NT2/D1 (cell line): Measurements from ENCODE around the gene NHERF2.

Source experiments
- DNase-seq: peaks from one replicate; pipeline ENCODE4 v3.0.0-alpha.2; 2011; ENCODE audit warnings: low read depth, low spot score
- H3K27me3 ChIP-seq: 2 replicates; pipeline ENCODE4 v1.6.0; 2011; ENCODE audit warnings: mild to moderate bottlenecking; ENCODE audit not compliant: insufficient read length, insufficient read depth
- H3K36me3 ChIP-seq: 2 replicates; pipeline ENCODE4 v1.6.1; 2011; ENCODE audit warnings: mild to moderate bottlenecking, low read length, mixed read lengths; ENCODE audit not compliant: insufficient read depth, insufficient read length
- H3K4me1 ChIP-seq: 2 replicates; pipeline ENCODE4 v1.5.1; 2011; ENCODE audit not compliant: insufficient read depth, insufficient read length
- H3K4me3 ChIP-seq: 2 replicates; pipeline ENCODE4 v1.5.1; 2011; ENCODE audit warnings: low read depth; ENCODE audit not compliant: insufficient read length
- H3K9ac ChIP-seq: 2 replicates; pipeline ENCODE4 v1.6.0; 2011; ENCODE audit warnings: low read depth; ENCODE audit not compliant: insufficient read length
- H3K9me3 ChIP-seq: 2 replicates; pipeline ENCODE4 v1.5.1; 2011; ENCODE audit warnings: mild to moderate bottlenecking, low read length; ENCODE audit not compliant: insufficient read depth
- SUZ12 ChIP-seq: IDR thresholded peaks from 2 replicates; pipeline ENCODE4 v1.6.1; 2011; ENCODE audit not compliant: insufficient read length, insufficient read depth; ENCODE audit errors: extremely low read depth
- YY1 ChIP-seq: IDR thresholded peaks from 2 replicates; pipeline ENCODE4 v1.6.1; 2011; ENCODE audit not compliant: insufficient read length, insufficient read depth
- ZNF274 ChIP-seq: IDR thresholded peaks from 2 replicates; pipeline ENCODE4 v1.6.1; 2011; ENCODE audit warnings: mild to moderate bottlenecking, low read depth, low read length

The NHERF2 gene

DNA sequence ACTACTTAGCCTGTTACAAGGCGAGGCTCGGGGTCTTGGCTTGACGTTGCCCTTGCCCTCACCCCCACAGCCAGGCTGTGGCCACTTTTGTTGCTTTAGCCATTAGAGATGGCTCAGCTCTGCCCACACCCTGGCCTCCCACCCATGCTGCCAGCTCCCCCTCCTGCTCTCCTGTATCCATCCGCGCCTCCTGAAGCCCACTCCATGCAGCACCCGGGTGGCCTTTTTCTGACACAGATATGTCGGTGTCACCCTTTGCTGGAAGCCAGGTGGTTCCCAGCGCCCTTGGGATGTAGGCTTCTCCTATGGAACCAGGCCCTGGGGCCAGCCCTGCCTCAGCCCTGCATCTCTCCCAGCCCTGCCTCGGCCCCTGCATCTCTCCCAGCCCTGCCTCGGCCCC, 30.7 kb downstream of the NHERF2 start:
- Histone ChIP-seq H3K4me1 (peaks cover 13% of the 10 kb centered on the region), H3K36me3 (peaks cover 86% of the 10 kb centered on the region), H3K4me3 (no peak overlapping the region)

DNA sequence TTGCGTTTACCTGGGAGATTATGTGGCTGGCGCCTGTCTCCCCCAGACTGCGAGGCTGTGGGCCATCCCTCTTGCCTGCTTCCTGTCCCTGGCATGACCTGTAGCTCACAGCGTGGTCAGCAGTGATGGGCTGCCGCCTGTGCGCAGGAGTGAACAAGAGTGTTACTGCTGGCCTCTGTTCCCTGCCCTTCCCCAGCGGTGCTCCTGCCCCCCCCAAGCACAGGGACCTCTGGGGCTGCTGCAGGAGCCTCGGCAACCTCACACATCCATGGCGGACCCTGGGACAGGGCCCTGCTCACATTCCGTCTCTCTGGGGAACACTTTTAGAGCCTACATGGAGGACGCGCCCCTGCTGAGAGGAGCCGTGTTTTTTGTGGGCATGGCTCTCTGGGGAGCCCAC, 31.7 kb downstream of the NHERF2 start:
- peaks cover 13% of the 10 kb centered on the region for H3K4me1 ChIP-seq
- no peaks in the 10 kb centered on the region for H3K9me3 ChIP-seq
- no peak overlapping the region for H3K9ac ChIP-seq
- H3K4me3 ChIP-seq = no peak overlapping the region
- no peak for DNase-seq
- TF ChIP-seq ZNF274 (no peak), YY1 (no peak), SUZ12 (no peak)
- H3K36me3 ChIP-seq = peaks cover 86% of the 10 kb centered on the region
- H3K27me3 ChIP-seq = no peaks in the 10 kb centered on the region

More for the DNA sequence above, 30.7 kb downstream of the NHERF2 start:
- no peak for DNase-seq
- H3K27me3 ChIP-seq = no peaks in the 10 kb centered on the region
- H3K9me3 ChIP-seq = no peaks in the 10 kb centered on the region
- H3K9ac ChIP-seq = no peak overlapping the region
- TF ChIP-seq ZNF274 (no peak), SUZ12 (no peak), YY1 (no peak)

DNA sequence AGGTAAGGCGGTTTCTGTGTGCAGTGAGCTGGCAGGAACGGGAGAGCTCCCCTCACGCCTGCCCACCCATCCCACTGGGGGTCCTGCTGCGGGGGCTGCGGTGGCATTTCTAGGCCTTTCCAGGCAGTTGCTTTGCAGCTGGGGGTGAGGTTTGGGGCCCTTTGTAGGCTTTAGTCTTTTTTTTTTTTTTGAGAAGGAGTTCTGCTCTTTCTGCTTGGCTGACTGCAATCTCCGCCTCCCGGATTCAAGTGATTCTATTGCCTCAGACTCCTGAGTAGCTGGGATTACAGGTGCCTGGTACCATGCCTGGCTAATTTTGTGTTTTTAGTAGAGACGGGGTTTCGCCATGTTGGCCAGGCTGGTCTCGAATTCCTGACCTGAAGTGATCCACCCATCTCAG, 32.2 kb downstream of the NHERF2 start:
- Histone ChIP-seq H3K4me1 (peaks cover 13% of the 10 kb centered on the region), H3K4me3 (no peak overlapping the region), H3K9me3 (no peaks in the 10 kb centered on the region), H3K36me3 (peaks cover 86% of the 10 kb centered on the region), H3K27me3 (no peaks in the 10 kb centered on the region), H3K9ac (no peak overlapping the region)
- TF ChIP-seq SUZ12 (no peak), YY1 (no peak), ZNF274 (no peak)
- no peak for DNase-seq

DNA sequence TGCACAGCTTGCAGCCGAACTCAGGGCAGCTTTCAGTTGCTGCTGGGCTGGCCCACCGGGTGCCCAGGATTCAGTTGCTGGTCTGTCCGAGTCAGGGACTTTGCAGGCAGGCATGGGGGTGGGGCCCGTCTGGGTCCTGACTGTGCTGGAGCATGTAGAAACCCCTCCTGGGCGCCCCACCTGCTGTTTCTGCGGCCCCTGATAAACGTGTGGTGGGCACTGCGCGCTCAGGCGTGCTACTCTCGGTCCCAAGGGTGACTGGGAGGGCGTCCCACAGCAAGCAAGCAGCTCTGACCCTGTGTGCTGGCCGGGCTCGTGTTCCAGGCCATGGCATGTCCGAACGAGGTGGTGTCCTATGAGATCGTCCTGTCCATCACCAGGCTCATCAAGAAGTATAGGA, 33.6 kb downstream of the NHERF2 start:
- Histone ChIP-seq H3K36me3 (peaks cover 79% of the 10 kb centered on the region), H3K9me3 (no peaks in the 10 kb centered on the region), H3K27me3 (no peaks in the 10 kb centered on the region), H3K4me3 (no peak overlapping the region), H3K9ac (peak overlapping the region; percentile 16), H3K4me1 (peaks cover 13% of the 10 kb centered on the region)
- no peak for TF ChIP-seq SUZ12
- no peak for DNase-seq

DNA sequence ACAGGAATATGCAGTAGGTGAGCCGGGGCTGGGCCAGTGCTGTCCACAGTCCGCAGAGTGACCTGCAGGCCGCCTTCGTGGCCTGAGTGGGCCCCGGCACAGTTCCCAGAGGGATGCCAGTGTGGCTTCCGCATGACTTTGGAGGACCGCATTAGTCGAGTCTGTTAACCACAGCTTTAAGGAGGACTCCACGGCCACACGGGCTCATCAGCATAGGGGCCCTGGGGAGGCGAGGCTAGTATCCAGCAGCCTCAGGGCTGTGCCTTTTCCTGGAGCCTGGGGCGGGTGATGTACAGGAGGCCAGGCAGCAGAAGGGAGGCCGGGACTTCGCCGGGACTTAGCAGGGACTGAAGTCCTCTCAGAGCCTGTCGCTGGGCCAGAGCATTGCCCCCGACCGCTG, 34.3 kb downstream of the NHERF2 start:
- no peak for TF ChIP-seq ZNF274
- TF ChIP-seq SUZ12 = no peak
- TF ChIP-seq YY1 = no peak
- H3K27me3 ChIP-seq = no peaks in the 10 kb centered on the region
- peaks cover 11% of the 10 kb centered on the region for H3K4me1 ChIP-seq
- no peak for DNase-seq
- H3K9ac ChIP-seq = peak overlapping the region; percentile 17
- H3K36me3 ChIP-seq = peaks cover 83% of the 10 kb centered on the region
- no peaks in the 10 kb centered on the region for H3K9me3 ChIP-seq
- H3K4me3 ChIP-seq = no peak overlapping the region

DNA sequence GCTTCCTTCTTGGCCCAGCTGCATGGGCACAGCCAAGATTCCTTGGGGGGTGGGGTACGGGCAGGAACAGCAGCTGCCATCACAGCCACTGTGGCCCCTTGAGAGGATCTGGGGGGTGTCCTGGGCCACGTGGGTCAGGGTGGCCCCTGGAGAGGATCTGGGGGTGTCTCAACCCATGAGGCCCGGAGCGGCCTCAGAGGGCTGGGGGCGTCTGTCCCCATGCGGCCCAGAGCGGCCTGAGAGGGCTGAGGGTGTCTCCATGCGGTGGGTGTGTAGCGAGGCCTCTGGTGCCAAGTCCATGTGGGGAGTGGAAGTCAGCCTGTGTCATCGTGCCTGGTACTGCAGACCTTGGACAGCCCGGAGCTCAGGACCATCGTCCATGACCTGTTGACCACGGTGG, 34.8 kb downstream of the NHERF2 start:
- no peaks in the 10 kb centered on the region for H3K9me3 ChIP-seq
- no peak for DNase-seq
- TF ChIP-seq ZNF274 (no peak), SUZ12 (no peak), YY1 (no peak)
- H3K4me3 ChIP-seq = no peak overlapping the region
- H3K9ac ChIP-seq = peak overlapping the region; percentile 42
- peaks cover 11% of the 10 kb centered on the region for H3K4me1 ChIP-seq
- peaks cover 83% of the 10 kb centered on the region for H3K36me3 ChIP-seq
- no peaks in the 10 kb centered on the region for H3K27me3 ChIP-seq

DNA sequence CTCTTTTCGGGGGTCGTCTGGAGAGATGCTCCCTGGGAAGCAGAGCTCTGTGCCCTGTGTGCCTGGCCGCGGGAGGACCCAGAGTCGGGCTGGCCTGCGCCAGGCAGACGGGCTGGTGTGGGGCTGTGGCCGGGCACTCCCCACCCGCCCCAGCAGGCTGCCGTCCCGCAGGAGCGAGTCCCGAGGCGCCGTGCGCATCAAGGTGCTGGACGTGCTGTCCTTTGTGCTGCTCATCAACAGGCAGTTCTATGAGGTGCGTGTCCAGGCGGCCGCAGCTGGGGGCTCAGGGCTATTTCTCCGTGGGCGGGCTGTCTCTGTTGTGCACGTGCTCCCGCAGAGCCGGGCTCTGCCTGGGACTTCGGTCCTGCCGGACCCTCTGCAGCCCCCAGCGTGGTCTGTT, 36.1 kb downstream of the NHERF2 start:
- H3K4me1 ChIP-seq = peaks cover 7% of the 10 kb centered on the region
- no peak for TF ChIP-seq SUZ12
- no peak for TF ChIP-seq ZNF274
- no peak for TF ChIP-seq YY1
- H3K27me3 ChIP-seq = no peaks in the 10 kb centered on the region
- no peak for DNase-seq
- no peak overlapping the region for H3K4me3 ChIP-seq
- no peaks in the 10 kb centered on the region for H3K9me3 ChIP-seq
- peaks cover 82% of the 10 kb centered on the region for H3K36me3 ChIP-seq
- no peak overlapping the region for H3K9ac ChIP-seq

DNA sequence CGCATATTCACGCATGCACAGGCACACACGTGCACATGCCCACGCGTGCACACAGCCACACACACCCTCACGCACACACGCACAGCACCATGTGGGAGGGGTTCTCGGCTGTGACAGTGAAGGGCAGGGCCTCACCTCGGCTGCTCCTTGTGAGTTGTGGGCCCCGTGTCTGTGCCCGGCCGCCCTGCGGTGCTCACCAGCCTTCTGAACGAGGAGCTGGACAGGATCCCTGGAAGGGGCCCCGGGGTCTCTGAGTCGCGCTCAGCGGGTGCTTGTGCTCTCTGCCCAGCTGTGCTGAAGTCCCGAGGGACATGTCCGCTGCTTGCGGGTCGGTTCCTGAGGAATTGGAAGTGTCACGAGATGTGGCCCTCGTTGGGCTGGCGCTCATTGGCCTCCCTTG, 37.2 kb downstream of the NHERF2 start:
- H3K4me1 ChIP-seq = peaks cover 2% of the 10 kb centered on the region
- no peak for DNase-seq
- H3K27me3 ChIP-seq = no peaks in the 10 kb centered on the region
- TF ChIP-seq SUZ12 (no peak), ZNF274 (no peak), YY1 (no peak)
- H3K4me3 ChIP-seq = no peak overlapping the region
- no peaks in the 10 kb centered on the region for H3K9me3 ChIP-seq
- H3K36me3 ChIP-seq = peaks cover 79% of the 10 kb centered on the region
- no peak overlapping the region for H3K9ac ChIP-seq
